ENCODE data around the gene VASH2.
"Not testable (repeated sequence)": the region's sequence is repeated elsewhere in the genome, so short reads cannot be mapped to it uniquely, and the experiment has no call there.

Gene VASH2

GRCh38 chr1:212950243-212951125 is at the start of gene VASH2:
Gene VASH2 (plus strand): TSS chr1:212950541. CDS start chr1:212951543, 1,002 bp downstream.
- peak in 2 of 3 donors; percentile 7 to 47 for DNase-seq (ENCODE audit: low read depth in 3 of 3, low spot score in 1 of 3)

- DNase-seq (ENCODE audit: low read depth in 3 of 3, low spot score in 1 of 3) = no peak
These were observed 49.1 kb upstream of the VASH2 start for GRCh38 chr1:212901290-212901689.

- no peak for DNase-seq (ENCODE audit: low read depth in 3 of 3, low spot score in 1 of 3)
These were observed 48.3 kb upstream of the VASH2 start for GRCh38 chr1:212902054-212902453.

GRCh38 chr1:212903664-212904063 is 46.7 kb upstream of the VASH2 start:
- DNase-seq (ENCODE audit: low read depth in 3 of 3, low spot score in 1 of 3) = no peak

- not testable (repeated sequence) for DNase-seq (ENCODE audit: low read depth in 3 of 3, low spot score in 1 of 3)
These were observed 42.3 kb upstream of the VASH2 start for GRCh38 chr1:212908071-212908470.

GRCh38 chr1:212908971-212909370 is 41.4 kb upstream of the VASH2 start:
- no peak for DNase-seq (ENCODE audit: low read depth in 3 of 3, low spot score in 1 of 3)

- no peak for DNase-seq (ENCODE audit: low read depth in 3 of 3, low spot score in 1 of 3)
These were observed 40.7 kb upstream of the VASH2 start for GRCh38 chr1:212909652-212910063.

- DNase-seq (ENCODE audit: low read depth in 3 of 3, low spot score in 1 of 3) = not testable (repeated sequence)
These were observed 40.1 kb upstream of the VASH2 start for GRCh38 chr1:212910213-212910612.

- not testable (repeated sequence) for DNase-seq (ENCODE audit: low read depth in 3 of 3, low spot score in 1 of 3)
These were observed 36.7 kb upstream of the VASH2 start for GRCh38 chr1:212913638-212914037.

GRCh38 chr1:212914110-212914509 is 36.2 kb upstream of the VASH2 start:
- not testable (repeated sequence) for DNase-seq (ENCODE audit: low read depth in 3 of 3, low spot score in 1 of 3)

GRCh38 chr1:212914789-212915188 is 35.6 kb upstream of the VASH2 start:
- DNase-seq (ENCODE audit: low read depth in 3 of 3, low spot score in 1 of 3) = no peak

GRCh38 chr1:212915245-212916091 is 34.9 kb upstream of the VASH2 start:
- no peak for DNase-seq (ENCODE audit: low read depth in 3 of 3, low spot score in 1 of 3)

- DNase-seq (ENCODE audit: low read depth in 3 of 3, low spot score in 1 of 3) = no peak
These were observed 33.7 kb upstream of the VASH2 start for GRCh38 chr1:212916481-212917133.

GRCh38 chr1:212917134-212917485 is 33.2 kb upstream of the VASH2 start:
- DNase-seq (ENCODE audit: low read depth in 3 of 3, low spot score in 1 of 3) = no peak

GRCh38 chr1:212917858-212918257 is 32.5 kb upstream of the VASH2 start:
- DNase-seq (ENCODE audit: low read depth in 3 of 3, low spot score in 1 of 3) = no peak

- DNase-seq (ENCODE audit: low read depth in 3 of 3, low spot score in 1 of 3) = no peak
These were observed 31.5 kb upstream of the VASH2 start for GRCh38 chr1:212918824-212919223.

- DNase-seq (ENCODE audit: low read depth in 3 of 3, low spot score in 1 of 3) = no peak
These were observed 30.1 kb upstream of the VASH2 start for GRCh38 chr1:212920246-212920645.

GRCh38 chr1:212920896-212921295 is 29.4 kb upstream of the VASH2 start:
- DNase-seq (ENCODE audit: low read depth in 3 of 3, low spot score in 1 of 3) = no peak

- no peak for DNase-seq (ENCODE audit: low read depth in 3 of 3, low spot score in 1 of 3)
These were observed 28.3 kb upstream of the VASH2 start for GRCh38 chr1:212922016-212922415.

- DNase-seq (ENCODE audit: low read depth in 3 of 3, low spot score in 1 of 3) = no peak
These were observed 24.0 kb upstream of the VASH2 start for GRCh38 chr1:212926372-212926771.

Data from stimulated activated CD4-positive, alpha-beta T cell treated with anti-CD3 and anti-CD28 coated beads, TNF-alpha, amount 100 ng/mL, for 1 hour (primary cell).